ENCODE results near the gene TRPV3.

Gene TRPV3

DNA sequence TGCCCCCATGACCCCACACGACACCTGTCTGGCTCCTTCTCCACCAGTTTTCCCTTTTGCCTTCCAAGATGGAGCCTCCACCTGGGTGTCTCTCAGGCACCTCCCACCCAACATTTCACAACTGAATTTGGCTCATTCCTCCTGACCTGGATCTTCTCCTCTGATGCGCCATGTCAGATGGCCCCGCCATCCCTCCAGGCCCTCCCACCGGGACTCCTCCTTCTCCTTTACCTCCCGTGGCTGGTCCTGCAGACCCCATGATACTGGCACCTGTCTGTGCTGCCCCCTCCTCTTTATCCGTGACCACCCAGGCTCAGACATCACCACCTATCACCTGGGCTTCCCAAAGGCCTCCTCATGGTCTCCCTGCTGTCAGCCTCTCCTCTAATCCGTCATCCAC lies 4.7 kb downstream of the TRPV3 start:
- DNase-seq = no peak
- in situ Hi-C loops (cut with MboI; ENCODE audit: low pct_unique_long_range_greater_than_20kb, low sequenced_read_pairs) = no loop called here

GRCh38 chr17:3551189-3551588 lies 6.4 kb downstream of the TRPV3 start:
- no peak for DNase-seq
- in situ Hi-C loops (cut with MboI; ENCODE audit: low pct_unique_long_range_greater_than_20kb, low sequenced_read_pairs) = no loop called here

DNA sequence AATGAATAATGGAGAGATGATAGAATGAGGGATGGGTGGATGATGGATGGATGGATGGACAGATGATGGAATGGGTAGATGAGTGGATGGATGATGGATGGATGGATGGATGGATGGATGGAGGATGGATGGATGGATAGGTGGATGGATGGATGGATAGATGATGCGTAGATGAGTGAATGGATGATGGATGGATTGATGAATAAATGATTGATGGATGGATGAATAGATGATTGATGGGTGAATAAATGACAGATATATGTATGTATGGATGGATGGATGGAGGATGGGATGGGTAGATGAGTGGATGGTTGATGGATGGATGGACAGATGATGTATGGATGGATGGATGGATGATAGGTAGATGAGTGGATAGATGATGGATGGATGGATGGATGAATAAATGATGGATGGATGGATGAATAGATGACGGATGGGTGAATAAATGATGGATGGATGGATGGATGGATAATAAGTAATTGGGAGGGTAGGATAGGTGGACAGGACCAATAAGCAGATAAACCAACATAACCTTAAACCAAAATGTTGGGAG lies 7.9 kb downstream of the TRPV3 start:
- in situ Hi-C loops (cut with MboI; ENCODE audit: low pct_unique_long_range_greater_than_20kb, low sequenced_read_pairs) = no loop called here
- no peak for DNase-seq

- in situ Hi-C loops (cut with MboI; ENCODE audit: low pct_unique_long_range_greater_than_20kb, low sequenced_read_pairs) = no loop called here
- DNase-seq = no peak
Measured at GRCh38 chr17:3547628-3548027, 10.0 kb downstream of the TRPV3 start.

- in situ Hi-C loops (cut with MboI; ENCODE audit: low pct_unique_long_range_greater_than_20kb, low sequenced_read_pairs) = no loop called here
- no peak for DNase-seq
Measured at GRCh38 chr17:3546997-3547396, 10.6 kb downstream of the TRPV3 start.

- in situ Hi-C loops (cut with MboI; ENCODE audit: low pct_unique_long_range_greater_than_20kb, low sequenced_read_pairs) = no loop called here
- no peak for DNase-seq
Measured at GRCh38 chr17:3546521-3546920, 11.1 kb downstream of the TRPV3 start.

DNA sequence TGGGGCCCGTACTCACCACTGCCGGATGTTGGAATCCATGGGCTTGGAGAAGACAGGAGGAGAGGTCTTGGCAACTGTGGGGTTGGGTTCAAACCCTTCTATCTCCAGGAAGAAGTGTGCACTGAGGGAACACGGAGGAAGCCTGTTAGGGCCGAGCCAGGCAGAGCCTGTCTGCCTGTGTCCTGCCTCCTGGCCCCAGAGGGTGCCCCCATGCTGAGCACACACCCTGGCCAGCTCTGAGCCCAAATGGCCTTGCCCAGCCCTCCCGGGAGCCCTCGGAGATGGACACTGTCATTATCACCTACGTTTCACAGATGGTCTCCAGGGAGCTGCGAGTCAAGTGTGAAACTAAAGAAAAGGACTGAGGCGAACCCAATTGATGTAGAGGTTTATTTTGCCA lies 12.5 kb downstream of the TRPV3 start:
- in situ Hi-C loops (cut with MboI; ENCODE audit: low pct_unique_long_range_greater_than_20kb, low sequenced_read_pairs) = no loop called here
- no peak for DNase-seq

DNA sequence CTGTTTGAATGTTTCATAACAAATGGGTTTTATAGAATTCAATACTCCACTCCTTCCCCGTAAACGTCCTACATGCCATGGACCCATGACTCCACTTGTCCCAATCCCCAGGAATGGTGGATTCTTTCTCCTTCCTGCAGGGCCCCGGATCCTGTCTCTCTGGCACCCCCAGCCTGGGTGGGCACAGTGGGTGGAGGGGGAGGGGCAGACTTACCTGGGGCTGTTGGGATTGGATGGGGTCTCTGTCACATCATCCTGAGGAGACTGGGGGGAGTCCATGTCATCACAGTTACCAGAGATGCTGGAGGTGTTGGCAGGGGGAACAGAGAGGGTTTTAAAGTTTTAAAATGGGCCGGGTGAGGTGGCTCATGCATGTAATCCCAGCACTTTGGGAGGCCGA lies 13.2 kb downstream of the TRPV3 start:
- in situ Hi-C loops (cut with MboI; ENCODE audit: low pct_unique_long_range_greater_than_20kb, low sequenced_read_pairs) = no loop called here
- no peak for DNase-seq

GRCh38 chr17:3543453-3543852 lies 14.2 kb downstream of the TRPV3 start:
- DNase-seq = no peak
- in situ Hi-C loops (cut with MboI; ENCODE audit: low pct_unique_long_range_greater_than_20kb, low sequenced_read_pairs) = no loop called here

GRCh38 chr17:3542410-3543088 lies 15.1 kb downstream of the TRPV3 start:
- in situ Hi-C loops (cut with MboI; ENCODE audit: low pct_unique_long_range_greater_than_20kb, low sequenced_read_pairs) = no loop called here
- DNase-seq = no peak

DNA sequence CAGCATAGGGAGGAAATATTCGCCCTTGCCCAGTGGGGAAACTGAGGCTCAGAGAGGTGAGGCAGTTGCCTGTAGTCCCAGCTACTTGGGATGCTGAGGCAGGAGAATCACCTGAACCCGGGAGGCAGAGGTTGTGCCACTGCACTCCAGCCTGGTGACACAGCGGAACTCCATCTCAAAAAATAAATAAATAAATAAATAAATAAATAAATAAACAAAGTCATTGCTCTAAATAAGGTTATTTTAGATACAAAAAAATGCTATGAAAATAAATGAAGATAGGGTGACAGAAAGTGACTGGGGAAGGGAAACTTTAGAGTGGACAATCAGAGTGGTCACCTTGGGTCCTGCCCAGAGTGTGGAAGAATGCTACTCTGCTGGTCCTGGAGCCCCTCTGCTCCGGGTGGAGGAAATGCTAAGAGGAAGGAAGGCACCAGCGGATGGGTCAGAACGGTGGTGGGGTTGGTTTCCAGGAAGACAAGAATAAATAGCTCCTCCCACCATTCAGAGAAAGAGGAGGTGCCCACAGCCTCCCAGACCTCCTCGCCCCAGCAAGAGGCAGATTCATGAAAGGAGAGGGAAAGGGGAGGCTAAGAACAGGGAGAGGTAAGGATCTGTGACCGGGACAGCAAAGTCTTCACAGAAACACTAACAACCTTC lies 17.6 kb downstream of the TRPV3 start:
- in situ Hi-C loops (cut with MboI; ENCODE audit: low pct_unique_long_range_greater_than_20kb, low sequenced_read_pairs) = no loop called here
- peak; percentile 15 for DNase-seq

GRCh38 chr17:3536716-3537115 lies 20.9 kb downstream of the TRPV3 start:
- DNase-seq = no peak
- in situ Hi-C loops (cut with MboI; ENCODE audit: low pct_unique_long_range_greater_than_20kb, low sequenced_read_pairs) = no loop called here

DNA sequence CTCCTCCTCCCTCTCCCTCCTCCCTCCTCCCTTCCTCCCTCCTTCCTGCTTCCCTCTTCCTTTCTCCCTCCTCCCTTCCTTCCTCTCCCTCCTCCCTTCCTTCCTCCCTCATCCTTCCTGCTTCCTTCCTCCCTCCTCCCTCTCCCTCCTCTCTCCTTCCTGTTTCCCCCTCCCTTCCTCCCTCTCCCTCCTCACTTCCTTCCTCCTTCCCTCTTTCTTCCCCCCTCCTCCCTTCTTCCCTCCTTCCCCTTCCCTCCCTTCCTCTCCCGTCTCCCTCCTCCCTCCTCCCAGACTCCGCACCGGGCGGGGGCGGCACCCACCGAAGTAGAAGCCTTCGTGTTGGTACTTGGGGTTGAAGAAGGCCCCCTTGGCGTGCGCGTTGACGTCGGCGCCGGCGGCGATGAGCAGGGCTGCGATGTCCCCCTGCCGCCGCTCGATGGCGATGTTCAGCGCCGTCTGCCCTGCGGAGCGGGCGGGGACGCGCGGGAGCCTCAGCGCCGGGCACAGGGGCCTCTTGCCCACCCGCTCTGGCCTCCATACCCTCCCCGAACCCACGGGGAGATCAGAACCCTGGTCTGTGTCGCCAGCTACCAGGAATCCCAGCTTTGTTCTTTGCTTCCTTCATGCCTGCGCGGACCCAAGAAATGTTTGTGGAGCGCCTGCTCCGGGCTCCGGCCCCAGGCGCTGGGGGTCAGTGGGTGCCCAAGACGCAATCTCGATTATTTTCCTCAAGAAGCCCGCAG lies 22.2 kb downstream of the TRPV3 start:
- in situ Hi-C loops (cut with MboI; ENCODE audit: low pct_unique_long_range_greater_than_20kb, low sequenced_read_pairs) = no loop called here
- DNase-seq = peak; percentile 86

DNA sequence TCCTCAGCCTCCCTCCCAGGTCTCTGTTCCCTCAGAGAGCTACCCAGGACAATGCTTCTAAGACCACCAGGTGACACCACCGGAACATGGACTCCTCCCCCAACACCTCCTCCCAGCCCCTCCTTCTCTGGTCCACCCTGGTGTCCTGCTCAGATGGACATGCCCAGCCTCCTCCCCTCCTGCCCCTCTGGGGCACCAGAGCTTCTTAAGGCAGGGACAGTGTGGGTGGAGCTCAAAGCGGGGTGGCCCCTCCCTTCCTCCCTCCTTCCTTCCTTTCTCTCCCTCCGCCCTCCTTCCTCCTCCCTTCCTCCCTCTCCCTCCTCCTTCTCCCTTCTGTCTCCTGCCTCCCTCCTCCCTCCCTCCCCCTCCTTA lies 22.7 kb downstream of the TRPV3 start:
- DNase-seq = peak; percentile 67
- in situ Hi-C loops (cut with MboI; ENCODE audit: low pct_unique_long_range_greater_than_20kb, low sequenced_read_pairs) = no loop called here

DNA sequence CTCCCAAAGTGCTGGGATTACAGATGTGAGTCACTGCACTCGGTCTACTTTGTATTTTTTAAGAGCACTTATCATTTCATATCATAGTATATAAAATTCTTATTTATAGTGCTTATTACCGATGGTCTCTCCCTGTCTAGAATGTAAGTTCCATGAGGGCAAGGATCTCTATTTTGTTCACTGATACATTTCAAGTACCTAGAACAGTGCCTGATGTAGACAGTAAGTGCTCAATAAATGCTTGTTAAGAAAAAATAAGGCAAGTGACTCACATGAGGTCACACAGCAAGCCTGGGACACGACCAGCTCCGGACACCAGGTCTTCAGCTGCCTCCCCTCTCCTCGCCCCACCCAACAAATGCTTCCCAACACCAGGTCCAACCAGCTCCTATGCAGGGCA lies 23.9 kb downstream of the TRPV3 start:
- in situ Hi-C loops (cut with MboI; ENCODE audit: low pct_unique_long_range_greater_than_20kb, low sequenced_read_pairs) = no loop called here

DNA sequence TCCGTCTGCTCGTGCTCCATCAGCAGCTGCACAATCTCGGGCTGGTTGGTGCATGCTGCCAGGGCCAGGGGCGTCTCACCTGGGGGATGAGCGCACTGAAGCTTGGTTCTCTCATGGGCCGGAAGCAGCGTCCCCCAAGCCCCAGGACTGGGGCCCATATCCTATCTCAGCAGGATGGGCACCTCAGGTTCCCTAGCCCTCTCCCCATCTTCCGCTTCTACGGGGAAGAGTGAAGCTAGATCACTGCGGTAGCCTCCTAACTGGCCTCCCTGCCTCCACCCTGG lies 24.8 kb downstream of the TRPV3 start:
- no peak for DNase-seq
- in situ Hi-C loops (cut with MboI; ENCODE audit: low pct_unique_long_range_greater_than_20kb, low sequenced_read_pairs) = no loop called here

More for the DNA sequence above, 23.9 kb downstream of the TRPV3 start:
- no peak for DNase-seq

DNA sequence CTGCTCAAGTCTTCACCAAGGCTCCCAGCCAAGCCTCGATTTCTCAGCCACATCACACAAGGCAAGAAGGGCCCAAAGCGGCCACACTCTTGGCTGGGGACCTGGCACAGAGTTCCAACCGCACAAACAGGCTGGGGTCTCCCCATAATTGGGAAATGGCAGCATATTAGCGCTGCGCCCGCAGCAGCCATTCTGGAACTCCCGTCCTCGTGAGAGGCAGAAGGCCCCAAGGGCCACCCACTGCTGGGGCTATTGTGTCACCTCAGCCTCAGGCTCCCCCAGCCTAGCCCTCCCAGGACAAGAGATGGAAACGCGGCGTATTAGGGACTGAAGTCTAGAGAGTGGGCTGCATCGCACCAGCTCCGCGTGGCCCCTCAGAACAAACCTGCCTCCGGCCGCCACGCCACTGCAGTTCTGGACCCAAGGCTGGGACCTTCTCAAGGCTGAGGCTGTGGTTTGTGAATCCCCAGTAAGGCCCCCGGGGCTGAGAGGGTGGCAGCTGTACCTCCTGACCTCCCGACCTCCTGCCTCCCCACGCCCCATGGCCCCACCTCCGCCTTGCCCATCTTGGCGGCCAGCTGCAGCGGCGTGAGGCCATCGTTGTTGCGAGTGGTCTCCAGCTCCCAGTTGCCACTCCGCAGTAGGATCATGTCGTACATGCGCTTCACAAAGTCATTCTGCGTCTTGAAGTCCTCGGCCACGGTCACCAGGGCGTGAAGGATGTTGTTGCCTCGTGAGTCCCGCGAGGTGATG lies 25.3 kb downstream of the TRPV3 start:
- in situ Hi-C loops (cut with MboI; ENCODE audit: low pct_unique_long_range_greater_than_20kb, low sequenced_read_pairs) = no loop called here
- DNase-seq = no peak

DNA sequence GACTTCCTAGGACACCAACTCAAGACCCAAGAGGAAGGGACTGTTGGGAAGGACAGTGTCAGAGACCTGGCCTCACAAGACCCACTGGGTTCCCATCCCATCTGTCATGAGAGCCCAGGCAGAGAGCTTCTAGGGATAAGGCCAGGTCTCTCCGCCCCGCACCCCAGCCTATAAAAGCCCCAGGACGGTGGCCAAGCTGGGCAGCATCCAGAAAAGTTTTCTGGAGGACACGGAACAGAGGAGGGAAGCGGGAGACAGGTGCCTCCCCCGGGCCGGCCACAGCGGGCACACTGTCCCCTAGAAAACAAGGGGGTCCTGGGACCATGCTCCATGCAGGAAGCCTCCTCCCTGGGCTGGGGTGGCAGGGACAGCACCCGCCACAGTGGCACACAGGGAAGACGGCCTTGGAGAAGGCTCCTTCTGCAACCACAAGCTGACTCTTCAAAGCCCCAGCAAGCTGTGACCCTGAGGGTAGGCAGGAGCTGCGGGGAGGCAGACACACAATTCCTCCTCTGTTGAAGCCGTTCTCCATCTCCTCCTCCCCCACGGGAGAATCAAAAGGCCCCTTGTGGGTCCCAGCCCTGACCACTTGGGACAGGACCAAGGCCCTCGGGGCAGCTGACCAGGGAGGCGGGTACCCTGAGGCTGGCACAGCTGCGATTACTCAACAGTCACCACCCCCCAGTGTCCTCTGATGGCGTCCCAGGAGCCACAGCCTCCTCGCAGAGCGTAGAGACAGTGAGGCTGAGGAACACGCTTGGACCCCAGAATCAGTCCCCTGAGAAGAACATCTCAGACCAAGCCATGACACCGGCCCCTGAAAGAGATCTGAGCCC lies 26.1 kb downstream of the TRPV3 start:
- in situ Hi-C loops (cut with MboI; ENCODE audit: low pct_unique_long_range_greater_than_20kb, low sequenced_read_pairs) = no loop called here
- no peak for DNase-seq
